Astrocyte of the cerebellum (primary cell): ENCODE measurements around the gene DOCK3.

ENCODE experiments used
- DNase-seq: peaks from one replicate; pipeline ENCODE4 v3.0.0-alpha.2; 2011; ENCODE audit warnings: low read depth
- H3K4me3 ChIP-seq: 2 replicates; pipeline ENCODE4 v1.5.1; 2011; ENCODE audit warnings: mild to moderate bottlenecking, low read depth, low read length, moderate library complexity
- CTCF ChIP-seq: IDR thresholded peaks from 2 replicates; pipeline ENCODE4 v1.5.1; 2012; ENCODE audit warnings: low read length, low read depth, moderate library complexity, mild to moderate bottlenecking; ENCODE audit errors: missing control alignments
- in situ Hi-C: cut with HindIII; loops from 2 replicates; pipeline ENCODE4 v1.10.0; 2017; ENCODE audit warnings: low sequenced_read_pairs

DOCK3 gene, protein sequence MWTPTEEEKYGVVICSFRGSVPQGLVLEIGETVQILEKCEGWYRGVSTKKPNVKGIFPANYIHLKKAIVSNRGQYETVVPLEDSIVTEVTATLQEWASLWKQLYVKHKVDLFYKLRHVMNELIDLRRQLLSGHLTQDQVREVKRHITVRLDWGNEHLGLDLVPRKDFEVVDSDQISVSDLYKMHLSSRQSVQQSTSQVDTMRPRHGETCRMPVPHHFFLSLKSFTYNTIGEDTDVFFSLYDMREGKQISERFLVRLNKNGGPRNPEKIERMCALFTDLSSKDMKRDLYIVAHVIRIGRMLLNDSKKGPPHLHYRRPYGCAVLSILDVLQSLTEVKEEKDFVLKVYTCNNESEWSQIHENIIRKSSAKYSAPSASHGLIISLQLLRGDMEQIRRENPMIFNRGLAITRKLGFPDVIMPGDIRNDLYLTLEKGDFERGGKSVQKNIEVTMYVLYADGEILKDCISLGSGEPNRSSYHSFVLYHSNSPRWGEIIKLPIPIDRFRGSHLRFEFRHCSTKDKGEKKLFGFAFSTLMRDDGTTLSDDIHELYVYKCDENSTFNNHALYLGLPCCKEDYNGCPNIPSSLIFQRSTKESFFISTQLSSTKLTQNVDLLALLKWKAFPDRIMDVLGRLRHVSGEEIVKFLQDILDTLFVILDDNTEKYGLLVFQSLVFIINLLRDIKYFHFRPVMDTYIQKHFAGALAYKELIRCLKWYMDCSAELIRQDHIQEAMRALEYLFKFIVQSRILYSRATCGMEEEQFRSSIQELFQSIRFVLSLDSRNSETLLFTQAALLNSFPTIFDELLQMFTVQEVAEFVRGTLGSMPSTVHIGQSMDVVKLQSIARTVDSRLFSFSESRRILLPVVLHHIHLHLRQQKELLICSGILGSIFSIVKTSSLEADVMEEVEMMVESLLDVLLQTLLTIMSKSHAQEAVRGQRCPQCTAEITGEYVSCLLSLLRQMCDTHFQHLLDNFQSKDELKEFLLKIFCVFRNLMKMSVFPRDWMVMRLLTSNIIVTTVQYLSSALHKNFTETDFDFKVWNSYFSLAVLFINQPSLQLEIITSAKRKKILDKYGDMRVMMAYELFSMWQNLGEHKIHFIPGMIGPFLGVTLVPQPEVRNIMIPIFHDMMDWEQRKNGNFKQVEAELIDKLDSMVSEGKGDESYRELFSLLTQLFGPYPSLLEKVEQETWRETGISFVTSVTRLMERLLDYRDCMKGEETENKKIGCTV (N-terminal part only)

DNA sequence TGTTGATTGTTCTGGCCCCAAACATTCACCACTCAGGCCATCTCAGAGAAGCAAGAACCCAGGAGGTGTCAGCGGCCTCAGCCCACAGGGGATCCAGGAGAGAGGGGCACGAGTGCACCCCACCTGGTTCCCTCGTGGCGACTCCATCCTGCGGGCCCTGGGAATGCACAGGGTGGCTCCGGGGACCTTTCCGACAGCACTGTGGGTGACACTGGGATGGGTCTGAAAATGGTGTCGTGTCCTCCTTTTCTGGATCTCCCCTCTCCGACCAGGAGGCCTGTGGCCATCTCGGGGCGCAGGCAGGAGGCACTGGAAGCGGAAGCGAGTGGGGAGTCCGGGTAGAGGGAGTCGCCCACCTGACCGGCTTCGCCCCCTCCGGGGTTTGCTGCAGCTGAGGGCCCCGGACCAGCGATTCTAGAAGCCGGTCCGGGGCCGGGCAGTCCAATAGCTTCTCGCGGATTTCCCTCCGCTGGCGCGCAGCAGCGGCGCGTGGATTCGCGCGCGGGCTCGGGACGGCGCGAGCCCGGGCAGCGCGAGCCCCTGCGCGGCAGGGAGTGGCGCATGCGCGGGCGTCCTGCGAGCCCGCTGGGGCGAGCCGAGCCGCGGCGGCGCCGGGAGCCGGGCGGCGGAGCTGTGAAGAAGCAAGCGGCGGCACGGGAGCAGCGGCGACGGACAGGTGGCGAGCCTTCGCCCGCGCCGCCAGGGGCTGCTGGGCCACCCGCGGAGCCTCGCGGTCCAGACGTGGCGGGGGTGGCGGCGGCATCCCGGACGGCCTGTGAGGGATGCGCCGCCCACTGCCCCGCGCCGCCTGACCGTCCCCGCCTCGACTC lies at the start of gene DOCK3:
TSS of gene DOCK3 (plus strand) at position 579 of the 830 bp plus-strand sequence. CDS start 337 bp downstream, outside the sequence.
- no peak for DNase-seq
- TF ChIP-seq CTCF: no peak
- in situ Hi-C loops: no loop called here
- peak within 1 kb of the TSS; percentile 27 for H3K4me3 ChIP-seq

DNA sequence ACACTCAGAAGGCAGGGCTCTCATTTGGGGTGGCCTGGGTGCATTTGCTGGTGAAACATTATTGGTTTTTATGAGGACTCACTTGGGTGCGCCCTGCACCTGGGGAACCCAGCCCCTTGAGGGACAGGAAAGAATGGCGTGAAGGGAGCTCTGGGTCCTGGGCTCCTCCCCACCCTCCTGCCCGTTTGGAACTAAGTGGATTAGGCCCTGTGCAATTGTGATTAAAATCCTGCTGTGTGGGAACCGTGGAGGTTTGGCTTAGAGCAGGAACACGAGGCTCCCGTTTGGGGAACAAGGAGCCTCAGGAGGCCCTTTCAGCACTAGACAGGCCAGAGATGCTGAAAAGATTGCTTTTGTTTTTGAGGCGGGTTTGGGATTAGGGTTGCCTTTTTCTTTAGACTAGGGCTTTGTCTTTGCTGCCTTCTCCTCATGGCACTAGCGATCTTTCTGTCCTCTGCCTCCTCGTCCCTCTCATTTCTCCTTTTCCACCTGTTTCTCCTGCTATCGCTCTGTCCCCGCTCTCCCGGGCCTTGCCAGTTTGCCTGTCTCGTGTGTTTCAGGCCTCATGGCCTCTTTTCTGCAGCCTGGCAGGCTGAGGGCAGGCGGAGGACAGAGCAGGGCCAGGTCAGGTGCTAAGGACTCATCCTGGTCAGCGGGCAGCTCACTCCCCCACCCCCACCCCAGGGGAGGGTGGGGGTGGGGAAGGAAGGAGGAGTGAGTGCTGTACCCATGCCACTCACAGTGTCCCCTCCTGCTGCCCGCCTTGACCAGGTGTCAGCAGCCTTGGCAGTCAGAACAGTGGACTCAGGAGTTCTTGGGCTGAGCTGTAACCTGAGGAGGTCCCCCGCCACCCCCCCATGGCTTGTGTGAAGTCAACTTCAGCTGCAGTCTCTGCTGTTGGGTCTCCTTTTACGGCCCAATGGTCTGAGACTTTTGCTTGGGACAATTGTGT lies 49.2 kb upstream of the DOCK3 start:
- no peak for DNase-seq
- in situ Hi-C loops: no loop called here
- no peak overlapping the region for H3K4me3 ChIP-seq

DNA sequence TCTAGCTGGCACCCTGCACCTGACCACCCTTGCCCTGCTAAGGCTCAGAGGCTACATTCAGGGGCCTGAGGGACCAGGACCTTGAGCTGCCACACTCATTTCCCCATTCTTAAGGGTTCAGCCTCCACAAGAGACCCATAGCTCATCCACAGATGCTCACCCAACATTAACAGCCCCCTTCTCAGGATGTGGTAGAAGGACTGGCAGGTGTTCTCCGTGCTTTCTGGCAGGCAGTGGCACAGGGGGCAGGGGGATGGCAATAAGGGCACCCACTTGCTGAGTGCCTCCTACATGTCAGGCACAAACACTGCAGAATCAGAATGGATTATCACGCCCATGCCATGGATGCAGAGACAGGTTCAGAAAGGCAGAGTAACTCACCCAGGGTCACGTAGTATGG lies 48.3 kb upstream of the DOCK3 start:
- no peak overlapping the region for H3K4me3 ChIP-seq
- TF ChIP-seq CTCF: no peak
- in situ Hi-C loops: no loop called here
- no peak for DNase-seq

More for the DNA sequence above, 49.2 kb upstream of the DOCK3 start:
- no peak for TF ChIP-seq CTCF

GRCh38 chr3:50627407-50628051 lies 47.2 kb upstream of the DOCK3 start:
- no peak for DNase-seq
- in situ Hi-C loops: no loop called here
- H3K4me3 ChIP-seq: no peak overlapping the region
- peak; percentile 58 for TF ChIP-seq CTCF

GRCh38 chr3:50628601-50629000 lies 46.1 kb upstream of the DOCK3 start:
- in situ Hi-C loops: no loop called here
- no peak overlapping the region for H3K4me3 ChIP-seq

More at GRCh38 chr3:50628601-50629000, 46.1 kb upstream of the DOCK3 start:
- no peak for TF ChIP-seq CTCF
- DNase-seq: no peak
